Activated CD8-positive, alpha-beta memory T cell treated with anti-CD3 and anti-CD28 coated beads for 1 hour (primary cell): ENCODE results near the gene ATP5IF1.
A peak's percentile ranks its signal among the peaks of the same experiment; 100 is the strongest.

Experiments
- DNase-seq, 2 donors: peaks; one replicate each; pipeline ENCODE4 v3.0.0-alpha.2; 2020; ENCODE audit warnings: low read depth in 1 of 2; ENCODE audit errors: extremely low read depth in 1 of 2

Gene ATP5IF1

DNA sequence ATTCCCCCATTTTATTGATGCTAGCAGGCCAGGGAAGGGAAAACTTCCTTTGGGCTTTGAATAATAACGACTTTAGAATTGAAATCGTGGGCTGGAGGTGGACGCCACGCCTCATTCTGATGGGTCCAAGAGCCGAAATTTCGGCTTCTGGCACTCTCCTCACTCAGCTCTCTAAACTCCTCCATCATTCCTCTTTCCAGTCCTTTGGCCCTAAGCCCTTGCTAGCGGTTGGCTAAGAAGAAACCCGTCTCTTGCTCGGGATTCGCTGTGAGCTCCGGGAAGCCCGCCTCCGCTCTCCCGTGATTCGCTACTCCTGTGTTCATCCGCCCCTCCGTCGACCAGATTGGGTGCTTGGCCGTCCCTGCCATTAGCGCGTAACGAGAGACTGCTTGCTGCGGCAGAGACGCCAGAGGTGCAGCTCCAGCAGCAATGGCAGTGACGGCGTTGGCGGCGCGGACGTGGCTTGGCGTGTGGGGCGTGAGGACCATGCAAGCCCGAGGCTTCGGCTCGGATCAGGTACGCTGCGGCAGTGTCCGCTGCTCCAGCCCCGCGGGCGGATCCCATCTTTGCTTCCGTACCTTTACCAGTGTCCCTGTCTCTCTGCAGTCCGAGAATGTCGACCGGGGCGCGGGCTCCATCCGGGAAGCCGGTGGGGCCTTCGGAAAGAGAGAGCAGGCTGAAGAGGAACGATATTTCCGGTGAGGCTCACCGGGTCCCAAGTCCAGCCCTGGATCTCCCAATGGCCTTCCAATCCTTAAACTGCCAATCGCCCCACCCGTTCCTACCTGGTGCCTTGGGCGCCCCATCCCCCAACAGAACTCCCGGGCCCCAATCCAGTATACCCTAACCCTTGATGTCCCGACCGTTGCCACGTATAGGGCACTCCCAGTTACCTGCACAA, at the start of gene ATP5IF1:
ATP5IF1 (plus strand) TSS at position 370 of the 901 bp plus-strand sequence; CDS start at position 430, 60 bp downstream.
- DNase-seq: peak; percentile 82 to 84

DNA sequence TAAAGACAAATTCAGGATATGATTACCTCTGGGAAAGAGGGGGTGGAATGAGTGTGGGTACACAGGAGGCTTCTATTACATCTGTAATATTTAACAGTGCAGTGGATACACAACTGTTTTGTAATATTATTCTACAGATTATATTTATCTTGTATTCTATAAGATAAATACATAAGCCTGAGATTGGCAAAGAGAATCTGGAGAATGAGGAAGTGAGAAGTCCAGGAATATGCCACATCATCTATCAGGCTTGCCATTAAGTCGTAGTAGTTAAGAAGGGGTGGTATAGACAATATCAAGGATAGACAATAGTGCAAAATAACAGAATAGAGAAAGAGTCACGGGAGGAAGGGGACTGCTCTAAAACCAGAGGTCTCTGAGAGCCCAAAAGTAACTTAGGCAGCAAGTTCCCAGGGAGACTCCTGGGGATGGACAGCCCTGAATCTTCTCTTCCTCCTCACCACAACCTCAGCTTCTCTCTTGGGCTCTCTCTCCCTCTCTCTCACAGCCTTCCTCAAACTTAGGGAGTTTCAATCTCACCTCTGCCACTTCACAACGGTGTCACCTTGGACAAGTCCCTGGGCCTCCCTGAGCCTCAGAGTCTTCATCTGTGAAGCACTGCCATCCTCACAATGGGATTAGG, 45.5 kb upstream of the ATP5IF1 start:
- no peak for DNase-seq

DNA sequence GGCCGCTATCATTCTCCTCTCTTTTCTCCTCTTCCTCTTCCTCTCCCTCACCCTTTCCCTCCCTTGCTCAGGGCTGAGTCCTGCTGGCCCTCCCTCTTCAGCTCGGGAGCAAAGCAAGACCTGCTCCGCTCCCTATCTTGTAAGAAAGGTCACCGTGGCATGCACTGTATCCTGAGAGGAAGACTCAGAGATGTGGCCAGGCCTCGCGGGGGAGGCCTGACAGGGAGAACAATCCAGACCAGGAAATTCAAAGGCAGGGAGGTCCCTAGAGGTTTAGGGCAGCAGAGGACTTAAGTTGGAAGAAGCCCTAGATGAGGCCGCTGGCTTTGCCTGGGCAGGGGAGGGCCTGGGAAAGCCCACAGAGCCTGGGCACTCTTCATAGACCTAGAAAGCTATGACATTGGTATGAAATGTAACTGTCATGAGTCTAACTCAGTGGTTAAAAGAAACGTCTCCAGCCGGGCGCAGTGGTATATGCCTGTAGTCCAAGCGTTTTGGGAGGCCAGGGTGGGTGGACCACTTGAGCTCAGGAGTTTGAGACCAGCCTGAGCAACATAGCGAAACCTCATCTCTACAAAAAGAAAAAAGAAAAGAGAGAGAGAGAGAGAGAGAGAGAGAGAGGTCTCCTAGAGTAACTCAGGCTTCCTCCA, 44.8 kb upstream of the ATP5IF1 start:
- DNase-seq: no peak

DNA sequence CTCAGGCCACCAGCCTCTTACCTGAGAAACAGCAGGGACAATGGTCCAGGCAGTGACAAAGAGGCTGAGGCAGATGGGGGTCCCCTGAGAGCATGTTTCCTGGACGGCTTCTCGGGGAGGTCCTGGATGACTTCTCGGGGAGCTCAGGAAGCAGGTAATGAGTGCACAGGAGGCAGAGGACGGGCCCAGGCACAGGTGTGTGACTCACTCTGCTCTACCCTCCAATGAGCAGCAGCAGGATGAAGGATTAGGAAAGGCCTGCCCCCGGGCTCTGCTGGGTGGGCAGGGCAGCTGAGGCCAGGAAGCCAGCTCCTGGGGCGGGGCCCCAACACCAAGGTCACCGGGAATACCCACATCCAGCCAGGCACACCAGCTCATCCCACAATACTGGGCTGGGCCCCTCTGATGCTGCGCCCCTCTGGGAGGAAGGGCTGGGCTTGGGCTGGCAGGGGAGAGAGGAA, 42.2 kb upstream of the ATP5IF1 start:
- DNase-seq: no peak

DNA sequence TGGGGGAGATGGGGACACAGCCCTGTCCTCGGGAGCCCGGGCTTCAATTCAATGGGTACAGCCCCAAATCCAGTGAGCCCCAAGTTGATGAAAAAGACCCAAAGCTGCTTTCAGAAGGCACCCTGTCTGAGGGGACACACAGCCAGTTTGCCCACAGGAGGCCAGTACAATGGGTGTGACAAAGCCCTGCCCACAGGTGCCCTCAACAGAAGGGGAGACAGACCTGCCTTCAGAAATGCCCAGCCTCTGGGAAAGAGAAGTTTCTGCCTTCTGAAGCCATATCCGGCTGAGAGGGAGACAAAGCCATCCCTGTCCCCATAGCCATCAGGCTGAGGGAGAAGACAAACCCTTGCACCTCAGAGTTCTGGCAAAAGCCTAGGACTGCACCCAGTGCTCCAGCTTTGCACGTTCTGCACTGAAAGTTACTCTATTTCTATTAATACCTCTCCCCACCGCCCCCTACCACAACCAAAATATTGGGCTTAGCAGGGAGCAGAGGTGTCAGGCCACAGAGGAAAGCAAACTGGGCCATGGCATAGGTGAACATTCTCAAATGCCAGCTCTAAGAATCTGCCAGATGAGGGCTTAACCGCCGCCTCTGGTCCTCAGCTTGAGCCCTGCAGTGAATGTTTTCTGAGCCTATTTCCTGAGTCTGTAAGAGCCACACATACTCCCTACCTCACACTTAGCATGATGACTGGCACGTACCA, 41.4 kb upstream of the ATP5IF1 start:
- DNase-seq: no peak

DNA sequence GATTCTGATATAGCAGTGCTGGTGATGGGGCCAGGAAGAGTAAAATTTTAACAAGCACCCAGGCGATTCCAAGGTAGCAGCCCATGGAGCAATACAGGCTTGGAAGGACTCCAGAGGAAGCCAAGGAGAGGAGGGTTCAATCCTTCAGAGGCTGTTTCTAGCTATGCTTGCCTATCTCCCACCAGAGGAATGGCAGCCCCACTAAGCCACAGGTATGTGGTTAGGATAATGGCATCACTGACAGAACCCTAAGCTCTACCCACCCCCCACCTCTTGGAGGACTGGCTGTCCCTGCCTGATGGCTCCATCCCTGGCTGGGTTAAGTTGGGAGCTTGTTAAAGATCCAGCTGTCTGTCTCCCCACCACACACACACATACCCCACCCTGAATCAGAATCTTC, 40.1 kb upstream of the ATP5IF1 start:
- DNase-seq: no peak

DNA sequence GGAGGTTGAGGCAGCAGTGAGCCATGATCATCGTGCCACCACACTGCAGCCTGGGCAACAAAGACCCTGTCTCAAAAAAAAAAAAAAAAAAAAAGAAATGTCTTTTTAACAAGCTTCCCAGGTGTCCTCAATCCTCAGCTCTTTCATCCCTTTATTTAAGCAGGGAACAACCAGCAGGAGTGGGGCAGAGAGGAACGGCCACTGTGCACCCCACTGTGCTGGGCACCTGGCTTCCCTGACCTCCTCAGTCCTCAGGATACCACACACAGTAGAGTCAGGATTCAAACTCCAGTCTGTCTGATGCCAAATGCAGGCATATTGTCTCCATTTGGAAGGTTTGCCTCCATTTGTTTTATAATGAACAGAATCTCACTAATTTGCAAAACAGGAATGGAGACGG, 39.6 kb upstream of the ATP5IF1 start:
- no peak for DNase-seq

DNA sequence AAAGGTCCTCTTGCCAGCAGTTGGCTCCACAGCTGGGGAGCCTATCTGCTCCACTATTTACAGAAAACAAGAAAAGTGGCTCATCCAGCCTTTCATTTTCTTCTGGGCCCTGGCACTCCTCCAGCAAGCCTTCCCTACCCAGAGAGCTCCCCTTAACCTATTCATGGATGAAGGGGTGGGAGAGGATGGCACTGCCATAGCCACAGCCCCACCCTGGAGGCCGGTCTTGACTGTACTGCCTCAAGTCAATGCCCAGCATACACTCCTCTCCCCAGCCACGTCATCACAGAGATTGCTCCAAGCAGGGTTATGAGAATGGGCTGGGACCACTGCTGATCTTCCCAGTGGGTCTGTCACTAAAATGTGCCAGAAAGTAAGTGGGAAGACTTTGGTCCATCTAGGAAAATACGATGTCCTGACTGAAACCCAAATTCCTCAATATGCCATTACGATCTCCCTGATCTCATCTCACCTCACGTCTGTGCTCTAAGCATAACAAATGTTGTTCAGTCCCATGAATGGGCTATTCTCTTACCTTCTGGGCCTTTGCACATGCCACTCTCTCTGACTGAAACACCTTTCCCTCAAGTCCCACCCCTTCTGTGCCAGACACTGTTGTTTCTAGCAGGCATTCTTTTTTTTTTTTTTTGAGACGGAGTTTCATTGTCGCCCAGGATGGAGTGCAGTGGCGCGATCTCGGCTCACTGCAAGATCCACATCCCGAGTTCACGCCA, 38.1 kb upstream of the ATP5IF1 start:
- no peak for DNase-seq

DNA sequence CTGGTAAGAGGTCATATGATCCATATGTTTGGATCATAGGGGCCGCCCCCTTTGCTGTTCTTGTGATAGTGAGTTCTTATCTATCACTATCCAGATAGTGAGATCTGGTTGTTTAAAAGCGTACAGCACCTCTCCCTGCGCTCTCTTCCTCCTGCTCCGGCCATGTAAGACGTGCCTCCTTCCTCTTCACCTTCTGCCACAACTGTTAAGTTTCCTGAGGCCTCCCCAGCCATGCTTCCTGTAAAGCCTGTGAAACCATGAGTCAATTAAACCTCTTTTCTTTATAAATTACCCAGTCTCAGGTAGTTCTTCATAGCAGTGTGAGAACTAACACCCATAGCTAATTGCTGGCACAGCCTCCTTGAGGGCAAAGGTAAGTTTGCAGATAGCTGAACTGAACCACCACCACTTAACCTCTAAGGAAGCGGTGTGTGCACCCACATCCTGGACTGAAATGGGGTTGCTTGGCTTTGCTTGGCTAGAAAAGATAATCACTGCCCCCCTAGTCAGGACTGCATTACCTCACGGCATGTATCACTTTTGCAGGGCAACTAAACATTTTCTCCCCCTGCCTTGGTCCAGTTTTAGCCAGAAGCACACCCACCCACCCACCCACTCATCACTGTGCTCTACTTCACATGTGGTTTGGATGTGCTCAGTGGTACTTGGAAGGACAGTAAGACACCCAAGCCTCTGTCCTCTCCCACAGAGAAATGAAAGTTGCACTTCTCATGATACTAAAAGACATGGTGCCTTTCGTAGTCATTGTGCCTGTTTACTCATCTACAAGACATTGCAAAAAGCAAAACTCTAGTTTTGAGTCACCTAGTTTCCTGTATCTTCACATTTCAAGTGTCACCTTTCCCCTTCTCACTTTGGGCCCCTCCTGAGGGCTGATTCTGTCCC, 36.3 kb upstream of the ATP5IF1 start:
- DNase-seq: peak; percentile 13 to 19

DNA sequence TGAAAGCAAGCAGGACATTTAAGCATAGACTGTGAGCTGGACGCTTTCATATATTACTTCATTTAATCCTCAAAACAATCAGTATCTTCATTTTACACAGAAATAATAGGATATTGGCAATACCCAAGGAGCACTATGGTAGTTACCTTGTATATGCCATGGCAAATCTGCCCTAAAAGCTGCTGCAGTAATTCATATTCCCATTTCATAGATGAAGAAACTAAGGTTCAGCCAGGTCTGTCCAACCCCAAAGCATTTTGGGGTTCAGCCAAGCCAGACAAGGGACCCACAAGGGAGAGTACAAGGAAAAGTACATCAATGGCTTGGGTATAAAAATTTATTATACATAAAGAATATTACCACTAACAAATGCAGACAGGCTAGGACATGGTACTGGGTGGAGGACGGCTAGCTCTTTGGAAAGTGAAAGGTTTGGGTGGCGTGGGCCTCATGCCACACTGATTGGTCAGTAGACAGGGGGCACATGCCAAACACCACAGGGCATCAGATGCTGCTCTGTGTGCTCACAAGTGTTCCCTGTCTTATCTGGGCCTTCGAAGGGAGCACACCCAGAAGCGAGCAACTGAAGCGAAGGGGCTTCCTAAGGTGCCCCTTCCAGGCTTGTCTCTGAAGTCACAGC, 35.6 kb upstream of the ATP5IF1 start:
- DNase-seq: no peak

DNA sequence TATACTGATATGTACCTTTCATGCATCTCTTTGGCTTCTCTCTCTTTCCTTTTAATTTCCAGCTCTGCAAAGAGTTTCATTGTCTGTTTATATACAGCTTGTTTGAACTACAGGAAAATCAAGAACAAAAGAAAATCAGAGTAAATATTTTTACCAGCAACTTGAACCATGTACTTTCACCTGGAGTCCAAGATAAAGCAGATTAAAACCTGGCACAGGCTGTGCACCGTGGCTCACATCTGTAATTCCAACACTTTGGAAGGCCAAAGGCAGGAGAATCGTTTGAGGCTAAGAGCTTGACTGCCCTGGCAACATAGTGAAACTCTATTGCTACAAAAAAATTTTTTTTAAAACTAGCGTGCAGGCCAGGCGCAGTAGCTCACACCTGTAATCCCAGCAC, 30.7 kb upstream of the ATP5IF1 start:
- no peak for DNase-seq

DNA sequence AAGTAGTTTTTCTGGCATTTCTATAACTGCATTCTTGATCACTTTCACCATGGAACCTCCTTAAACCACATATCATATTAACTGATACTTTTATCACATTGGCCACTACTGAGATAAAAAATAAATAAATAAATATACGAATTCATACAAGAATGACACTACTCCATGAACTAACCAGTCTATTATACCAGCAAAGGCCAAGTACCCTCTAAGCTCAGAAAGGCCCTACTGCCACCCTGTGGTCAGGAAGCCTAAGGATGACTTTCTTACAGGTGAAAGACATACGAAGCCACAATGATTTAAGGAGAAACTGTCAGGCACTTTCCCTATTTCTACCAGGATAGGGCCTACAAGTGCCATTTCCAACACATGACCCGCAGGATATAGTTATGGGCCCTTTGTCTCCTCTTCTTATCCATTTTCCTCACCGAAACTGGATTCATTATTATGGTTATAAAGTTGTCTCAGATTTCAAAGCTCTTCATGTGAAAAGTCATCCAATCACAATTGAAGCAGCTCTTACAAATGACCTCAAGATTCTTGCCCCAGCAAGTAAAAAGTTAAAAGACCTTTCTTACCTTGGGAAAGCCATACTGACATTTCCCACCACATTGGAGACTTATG, 27.0 kb upstream of the ATP5IF1 start:
- peak in 1 of 2 donors; percentile 19 for DNase-seq

DNA sequence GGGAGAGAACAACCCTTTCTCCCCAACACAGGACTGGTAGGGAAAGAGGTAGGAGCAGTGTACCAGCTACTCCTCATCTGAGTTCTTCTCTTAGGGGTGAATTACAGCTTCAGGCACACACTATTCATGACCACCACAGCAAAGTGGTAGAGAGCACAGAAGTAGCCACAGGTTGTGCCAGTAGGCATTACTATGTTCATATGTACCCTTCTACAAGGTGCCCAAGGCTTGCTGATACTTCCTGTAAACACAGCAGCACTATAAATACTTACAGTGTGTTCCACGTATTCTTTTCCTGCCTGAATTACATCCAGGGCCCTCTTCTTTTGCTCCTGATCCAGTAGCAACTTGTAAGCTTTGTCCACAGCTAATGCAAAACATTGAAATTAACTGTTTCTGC, 26.2 kb upstream of the ATP5IF1 start:
- DNase-seq: no peak

DNA sequence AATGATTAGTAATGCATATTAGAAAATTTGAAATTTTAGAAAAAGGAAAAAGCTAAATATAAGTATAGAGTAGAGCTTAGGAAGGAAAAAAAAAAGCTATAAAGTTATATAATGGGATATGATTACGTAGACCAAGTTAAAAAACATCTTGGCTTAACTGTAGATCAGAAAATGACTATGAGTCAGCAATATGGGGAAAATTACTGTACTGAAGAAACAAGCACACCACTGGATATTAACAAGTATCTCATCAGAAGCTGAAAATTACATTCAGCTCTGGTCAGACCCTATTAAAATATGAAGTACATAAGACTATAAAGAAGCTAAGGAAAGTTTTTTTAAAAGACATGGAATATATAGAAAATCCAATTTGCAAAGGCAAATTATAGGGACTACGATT, 22.6 kb upstream of the ATP5IF1 start:
- DNase-seq: no peak

DNA sequence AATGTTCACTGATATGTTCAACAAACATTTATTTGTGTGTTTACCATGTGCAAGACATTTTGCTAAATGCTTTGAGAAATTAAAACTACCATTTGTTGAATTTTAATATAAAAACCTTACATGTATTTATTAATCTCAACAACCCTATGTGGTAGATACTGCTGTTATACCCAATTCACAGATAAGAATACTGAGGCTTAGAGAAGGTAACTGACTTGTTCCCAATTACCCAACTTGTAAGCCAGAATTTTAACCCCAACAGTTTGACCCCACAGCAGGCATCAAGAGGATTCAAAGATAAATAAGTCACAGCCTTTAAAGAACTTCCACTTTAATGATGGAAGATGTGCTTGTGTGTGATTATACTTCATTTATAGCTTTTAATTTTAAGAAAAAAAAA, 6.8 kb upstream of the ATP5IF1 start:
- no peak for DNase-seq

DNA sequence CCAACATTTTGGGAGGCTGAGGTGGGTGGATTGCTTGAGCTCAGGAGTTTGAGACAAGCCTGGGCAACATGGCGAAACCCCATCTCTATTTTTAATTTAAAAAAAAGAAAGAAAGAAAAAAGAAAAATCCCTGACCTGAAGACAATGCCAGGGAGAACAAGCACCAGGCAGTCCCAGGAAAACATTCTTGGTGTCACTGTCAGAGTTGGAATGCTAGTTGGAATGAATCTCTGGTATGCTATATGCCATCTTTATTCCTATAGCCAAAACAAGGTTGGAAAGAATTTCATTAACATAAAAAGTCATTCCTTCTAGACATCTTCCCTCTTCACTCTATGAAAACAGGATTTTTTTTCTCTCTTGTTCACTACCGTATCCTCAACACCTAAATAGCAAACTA, 5.9 kb upstream of the ATP5IF1 start:
- DNase-seq: no peak

DNA sequence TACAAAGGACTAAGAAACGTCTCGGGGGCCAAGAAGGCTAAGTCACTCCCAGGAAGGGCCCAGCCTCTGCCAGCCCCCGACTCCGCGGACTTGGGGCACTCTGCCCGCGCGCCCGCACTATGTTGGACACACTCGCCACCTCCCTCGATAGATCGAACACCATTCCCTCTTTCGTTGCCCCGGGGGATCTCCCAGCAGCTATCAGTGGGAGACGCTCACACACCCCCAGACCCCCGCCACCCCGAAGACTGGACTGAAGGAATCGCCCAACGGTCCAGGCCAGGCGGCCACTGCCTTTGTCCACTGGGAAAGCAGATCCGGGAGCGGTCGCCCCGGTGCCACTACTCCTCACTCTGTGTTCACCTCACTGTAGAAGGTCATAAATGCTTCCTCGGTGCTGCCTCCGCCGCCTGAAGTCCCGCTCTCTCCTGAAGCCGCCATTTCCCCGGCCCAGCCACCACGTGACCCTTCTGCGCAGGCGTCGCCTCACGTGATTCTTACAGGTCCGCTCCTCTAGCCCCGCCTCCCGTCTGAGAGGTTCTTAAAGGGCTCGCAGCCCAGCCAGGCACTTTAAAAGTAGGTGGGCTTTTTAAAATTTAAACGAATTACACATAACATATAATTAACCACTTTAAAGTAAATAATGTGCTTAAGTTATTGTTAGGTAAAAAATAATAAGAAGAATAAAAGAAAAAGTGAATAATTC, 3.2 kb upstream of the ATP5IF1 start, which contains the start of gene DNAJC8:
DNAJC8 (minus strand) TSS at position 472 of the 706 bp plus-strand sequence; CDS start at position 441, 31 bp downstream.
- peak; percentile 89 to 95 for DNase-seq

DNA sequence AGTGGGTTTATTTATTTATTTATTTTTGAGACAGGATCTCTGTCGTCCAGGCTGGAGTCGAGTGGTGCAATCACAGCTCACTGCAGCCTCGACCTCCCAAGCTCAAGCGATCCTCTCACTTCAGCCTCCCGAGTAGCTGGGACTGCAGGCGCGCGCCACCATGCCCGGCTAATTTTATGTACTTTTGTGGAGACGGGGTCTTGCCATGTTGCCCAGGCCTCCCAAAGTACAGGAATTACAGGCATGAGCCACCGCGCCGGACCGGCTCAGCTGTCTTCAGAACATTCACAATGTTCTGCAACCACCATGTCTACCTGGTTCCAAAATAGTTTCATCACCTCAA, 2.7 kb upstream of the ATP5IF1 start:
- no peak for DNase-seq
